Kidney epithelial cell (primary cell): ENCODE data around the gene SMIM15. TPM values are rescaled to one million over a fixed set of nuclear protein-coding genes. Genes with fewer than 3 reads are reported as not detected.

ENCODE experiments used
- DNase-seq: peaks from one replicate; pipeline ENCODE4 v3.0.0-alpha.2; 2010; ENCODE audit warnings: low read depth
- H3K27me3 ChIP-seq: 2 replicates; pipeline ENCODE4 v1.6.0; 2011; ENCODE audit warnings: low read length; ENCODE audit not compliant: control insufficient read depth, insufficient read depth
- H3K36me3 ChIP-seq: 2 replicates; pipeline ENCODE4 v1.5.1; 2011; ENCODE audit warnings: low read length; ENCODE audit not compliant: control insufficient read depth, insufficient read depth
- H3K4me3 ChIP-seq: 2 replicates; pipeline ENCODE4 v1.5.1; 2011; ENCODE audit warnings: low read depth, mild to moderate bottlenecking, control low read depth, low read length
- total RNA-seq: library from RNA; depleted of rRNA; stranded (reverse); fragments of >200 nt; gene quantifications from 2 replicates; pipeline ENCODE4 v1.2.3, GENCODE V29; 2015
- TF ChIP-seq, protein P1 (sequence below): IDR thresholded peaks from 2 replicates; pipeline ENCODE4 v1.5.1; 2011; ENCODE audit warnings: mild to moderate bottlenecking, moderate library complexity, low read length, control low read depth, inconsistent platforms; ENCODE audit not compliant: insufficient read depth, poor library complexity, severe bottlenecking

The SMIM15 gene
- total RNA-seq, 1 donor from 2014 or later: 69.9 TPM

DNA sequence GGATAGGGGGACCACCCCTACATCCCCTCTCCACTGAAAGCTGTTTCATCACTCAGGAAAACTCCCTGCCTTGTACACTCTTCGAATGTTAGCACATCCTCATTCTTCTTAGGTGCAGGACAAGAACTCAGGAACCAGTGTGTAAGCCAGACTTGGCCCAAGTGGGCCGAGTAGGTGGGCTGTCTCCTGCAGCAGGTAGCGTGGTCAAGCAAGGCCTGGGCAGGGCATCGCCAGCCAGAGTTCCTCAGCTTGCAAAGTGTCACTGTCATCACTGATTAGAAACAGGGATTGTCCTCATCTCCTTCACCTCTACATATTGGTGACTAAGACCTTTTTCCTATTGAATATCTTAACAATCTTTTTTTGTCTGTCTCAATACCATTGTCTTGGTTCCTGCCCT is 22.3 kb downstream of the SMIM15 start:
- no peak overlapping the region for H3K4me3 ChIP-seq
- DNase-seq: no peak
- H3K27me3 ChIP-seq: no peaks in the 10 kb centered on the region
- no peaks in the 10 kb centered on the region for H3K36me3 ChIP-seq
- TF ChIP-seq, protein P1, sequence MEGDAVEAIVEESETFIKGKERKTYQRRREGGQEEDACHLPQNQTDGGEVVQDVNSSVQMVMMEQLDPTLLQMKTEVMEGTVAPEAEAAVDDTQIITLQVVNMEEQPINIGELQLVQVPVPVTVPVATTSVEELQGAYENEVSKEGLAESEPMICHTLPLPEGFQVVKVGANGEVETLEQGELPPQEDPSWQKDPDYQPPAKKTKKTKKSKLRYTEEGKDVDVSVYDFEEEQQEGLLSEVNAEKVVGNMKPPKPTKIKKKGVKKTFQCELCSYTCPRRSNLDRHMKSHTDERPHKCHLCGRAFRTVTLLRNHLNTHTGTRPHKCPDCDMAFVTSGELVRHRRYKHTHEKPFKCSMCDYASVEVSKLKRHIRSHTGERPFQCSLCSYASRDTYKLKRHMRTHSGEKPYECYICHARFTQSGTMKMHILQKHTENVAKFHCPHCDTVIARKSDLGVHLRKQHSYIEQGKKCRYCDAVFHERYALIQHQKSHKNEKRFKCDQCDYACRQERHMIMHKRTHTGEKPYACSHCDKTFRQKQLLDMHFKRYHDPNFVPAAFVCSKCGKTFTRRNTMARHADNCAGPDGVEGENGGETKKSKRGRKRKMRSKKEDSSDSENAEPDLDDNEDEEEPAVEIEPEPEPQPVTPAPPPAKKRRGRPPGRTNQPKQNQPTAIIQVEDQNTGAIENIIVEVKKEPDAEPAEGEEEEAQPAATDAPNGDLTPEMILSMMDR: no peak

DNA sequence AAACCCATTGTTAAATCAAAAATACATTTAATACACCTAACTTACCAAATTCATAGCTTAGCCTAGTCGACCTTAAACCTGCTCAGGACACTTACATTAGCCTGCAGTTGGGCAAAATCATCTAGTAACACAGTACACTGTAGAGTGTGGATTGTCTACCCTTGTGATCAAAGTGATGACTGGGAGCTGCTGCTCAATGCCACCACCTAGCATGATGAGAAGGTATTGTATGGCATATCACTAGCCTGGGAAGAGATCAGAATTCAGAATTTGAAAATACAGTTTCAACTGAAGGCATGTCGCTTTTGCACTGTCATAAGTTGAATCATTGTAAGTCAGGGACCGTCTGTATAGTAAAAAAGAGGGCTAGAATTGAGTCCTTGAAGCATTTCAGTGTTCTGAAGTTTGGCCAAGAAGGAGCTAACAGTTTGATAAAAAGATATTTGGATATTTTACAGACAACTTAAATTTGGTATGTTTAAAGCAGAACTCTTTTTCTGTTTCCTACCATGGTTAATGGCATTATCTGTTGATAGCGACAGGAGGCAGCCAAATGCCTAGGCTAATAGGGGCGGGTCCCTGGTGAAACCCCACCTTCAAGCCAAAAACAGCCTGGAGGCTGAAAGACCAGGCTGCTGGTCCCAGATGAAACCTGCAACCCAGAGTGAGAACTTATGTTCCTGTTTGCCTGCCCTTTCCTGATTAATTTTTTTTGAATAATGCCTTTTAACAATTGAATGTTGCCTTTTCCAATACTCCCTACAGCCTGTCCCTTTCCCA is 23.0 kb downstream of the SMIM15 start:
- no peak overlapping the region for H3K4me3 ChIP-seq
- no peak for DNase-seq
- H3K27me3 ChIP-seq: no peaks in the 10 kb centered on the region
- H3K36me3 ChIP-seq: no peaks in the 10 kb centered on the region
- TF ChIP-seq, protein P1: peak; percentile 34

DNA sequence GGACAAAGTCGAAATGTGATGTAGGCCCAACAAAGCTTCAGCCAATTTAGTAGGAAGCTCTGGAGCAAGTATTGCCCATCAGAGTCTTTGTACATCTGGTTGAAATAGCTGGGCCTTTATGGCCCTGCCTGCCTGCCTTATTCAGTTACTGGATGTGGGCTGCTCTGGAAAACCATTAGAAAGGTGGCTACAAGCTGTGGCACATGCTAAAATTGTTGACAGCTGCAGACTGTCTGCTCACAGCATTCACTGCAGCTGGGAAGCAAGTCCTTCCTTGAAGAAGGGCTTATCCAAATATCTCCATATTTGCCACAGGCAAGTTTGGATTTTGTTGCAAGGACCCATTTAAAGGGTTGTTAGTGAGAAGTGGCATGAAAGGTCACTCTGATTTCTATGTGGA is 24.4 kb downstream of the SMIM15 start:
- Histone ChIP-seq H3K4me3 (no peak overlapping the region), H3K27me3 (no peaks in the 10 kb centered on the region), H3K36me3 (no peaks in the 10 kb centered on the region)
- TF ChIP-seq, protein P1: no peak
- no peak for DNase-seq

DNA sequence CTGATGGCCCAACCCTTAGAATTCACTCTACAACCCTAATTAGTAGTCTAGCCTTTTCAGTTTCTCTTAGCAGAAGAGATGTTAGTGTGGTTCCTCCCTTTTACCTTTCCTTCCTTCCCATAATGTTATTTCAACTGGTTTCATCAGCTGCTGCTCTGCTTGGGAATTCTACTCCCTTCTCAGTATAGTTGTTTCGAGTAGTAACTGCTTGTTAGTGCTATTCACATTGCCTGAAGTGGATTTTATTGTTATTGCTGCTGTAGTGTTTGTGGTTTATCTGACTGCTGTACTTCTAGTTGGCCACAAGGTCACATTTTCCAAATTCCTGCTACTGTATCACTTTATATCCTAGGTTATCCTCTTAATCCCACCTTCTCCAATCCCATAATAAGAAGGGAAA is 29.7 kb downstream of the SMIM15 start:
- Histone ChIP-seq H3K4me3 (no peak overlapping the region), H3K36me3 (no peaks in the 10 kb centered on the region), H3K27me3 (no peaks in the 10 kb centered on the region)
- TF ChIP-seq, protein P1: no peak
- peak; percentile 4 for DNase-seq

DNA sequence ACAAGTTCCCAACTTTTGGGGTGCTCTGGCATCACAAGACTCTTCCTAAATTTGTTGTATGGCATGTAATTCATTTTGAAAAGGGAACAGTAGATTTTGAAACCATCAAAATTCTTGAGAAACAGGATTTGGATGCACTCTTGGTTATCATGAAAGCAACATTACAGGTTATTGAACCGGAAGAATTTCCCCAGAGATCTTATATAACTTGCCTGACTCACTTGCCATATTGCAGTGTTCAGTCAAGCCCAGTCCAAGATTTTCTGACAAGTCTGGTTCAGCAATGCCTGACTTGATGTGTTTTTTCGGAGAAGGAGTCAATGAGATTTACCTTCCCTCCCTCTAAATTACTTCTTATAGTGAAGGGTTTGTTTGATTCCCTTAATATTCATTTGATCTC is 32.0 kb downstream of the SMIM15 start:
- no peak for DNase-seq
- TF ChIP-seq, protein P1: no peak
- Histone ChIP-seq H3K4me3 (no peak overlapping the region), H3K36me3 (no peaks in the 10 kb centered on the region), H3K27me3 (no peaks in the 10 kb centered on the region)

DNA sequence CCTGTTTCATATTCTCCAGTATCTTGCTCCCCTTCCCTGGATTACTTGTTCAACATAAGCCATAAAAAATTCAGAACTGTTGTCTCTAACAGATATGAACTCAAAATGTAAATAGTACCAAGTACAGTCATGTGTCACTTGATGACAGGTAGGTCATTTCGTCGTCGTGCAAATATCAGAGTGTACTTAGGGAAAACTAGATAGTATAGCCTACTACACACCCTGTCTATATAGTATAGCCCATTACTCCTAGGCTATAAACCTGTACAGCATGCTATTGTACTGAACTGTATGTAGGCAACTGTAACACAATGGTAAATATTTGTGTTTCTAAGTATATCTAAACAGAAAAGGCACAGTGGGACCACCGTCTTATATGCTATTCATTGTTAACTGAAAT is 39.1 kb downstream of the SMIM15 start:
- no peak for DNase-seq
- H3K27me3 ChIP-seq: no peaks in the 10 kb centered on the region

More for the DNA sequence above, 39.1 kb downstream of the SMIM15 start:
- TF ChIP-seq, protein P1: no peak
- Histone ChIP-seq H3K36me3 (no peaks in the 10 kb centered on the region), H3K4me3 (no peak overlapping the region)
